Activated CD4-positive, alpha-beta memory T cell treated with anti-CD3 and anti-CD28 coated beads for 36 hours (primary cell): Measurements from ENCODE around the gene FFAR2. TPM values are rescaled to one million over a fixed set of nuclear protein-coding genes. Genes with fewer than 3 reads are reported as not detected.
A peak's percentile ranks its signal among the peaks of the same experiment; 100 is the strongest.

Source experiments
- CTCF ChIA-PET: fragments of 350-600 bp; sonication (Branson Sonifier 250); formaldehyde crosslinking; loops from one replicate; lab custom pipeline; 2021; ENCODE audit warnings: antibody characterized with exemption, inconsistent platforms; lab: Charles Lee
- POLR2A ChIA-PET: fragments of 350-600 bp; sonication (Branson Sonifier 250); formaldehyde crosslinking; loops from one replicate; lab custom pipeline; 2021; ENCODE audit warnings: antibody characterized with exemption; lab: Charles Lee
- DNase-seq: peaks from one replicate; pipeline ENCODE4 v3.0.0-alpha.2; 2020
- H3K27ac Mint-ChIP-seq: one replicate; pipeline ENCODE4 v1.8.0; 2021; ENCODE audit warnings: mixed read lengths
- H3K27me3 Mint-ChIP-seq: one replicate; pipeline ENCODE4 v1.8.0; 2021; ENCODE audit warnings: mixed read lengths
- H3K36me3 Mint-ChIP-seq: one replicate; pipeline ENCODE4 v1.8.0; 2021; ENCODE audit warnings: mixed read lengths
- H3K4me1 Mint-ChIP-seq: one replicate; pipeline ENCODE4 v1.8.0; 2021; ENCODE audit warnings: low read depth, mixed read lengths
- H3K4me3 Mint-ChIP-seq: one replicate; pipeline ENCODE4 v1.8.0; 2021; ENCODE audit warnings: mild to moderate bottlenecking, mixed read lengths
- H3K9me3 Mint-ChIP-seq: one replicate; pipeline ENCODE4 v1.8.0; 2021; ENCODE audit warnings: mixed read lengths
- intact Hi-C: fragments of 100-400 bp; cut with micrococcal nuclease; formaldehyde crosslinking; loops from one replicate; pipeline ENCODE4 v1.15.1; 2023
- total RNA-seq, 2 experiments: library from RNA; stranded (reverse); gene quantifications; one replicate each; pipeline ENCODE4 v1.2.3, GENCODE V29; 2021

Gene FFAR2
- total RNA-seq, 2 experiments from 2014 or later = not detected

- ChIA-PET CTCF (interaction anchor here (0.6 kb wide), 1 partner anchor 86 kb away, joined by 4 read pairs; no protein-coding TSS in a partner anchor), POLR2A (no interaction called here)
- no peak for DNase-seq
- Mint-ChIP-seq H3K36me3 (no peaks in the 10 kb centered on the region), H3K4me3 (no peak overlapping the region), H3K4me1 (peaks cover 22% of the 10 kb centered on the region), H3K27me3 (peaks cover 11% of the 10 kb centered on the region), H3K27ac (no peak overlapping the region), H3K9me3 (no peaks in the 10 kb centered on the region)
- intact Hi-C loops = loop anchor here (5.0 kb wide), 1 partner anchor 657 kb away; no protein-coding TSS in a partner anchor
Measured at GRCh38 chr19:35439921-35440320, 8.1 kb upstream of the FFAR2 start.

- Mint-ChIP-seq H3K4me3 (no peak overlapping the region), H3K4me1 (peaks cover 26% of the 10 kb centered on the region), H3K27me3 (peaks cover 15% of the 10 kb centered on the region), H3K27ac (no peak overlapping the region), H3K36me3 (no peaks in the 10 kb centered on the region), H3K9me3 (no peaks in the 10 kb centered on the region)
- DNase-seq = no peak
- intact Hi-C loops = no loop called here
- ChIA-PET CTCF (no interaction called here), POLR2A (no interaction called here)
Measured at GRCh38 chr19:35442091-35442490, 6.0 kb upstream of the FFAR2 start.

GRCh38 chr19:35444735-35445134 is 3.3 kb upstream of the FFAR2 start:
- Mint-ChIP-seq H3K36me3 (no peaks in the 10 kb centered on the region), H3K27ac (no peak overlapping the region)
- CTCF ChIA-PET = interaction anchor here (0.5 to 1.3 kb wide), 2 partner anchors 91 to 320 kb away, joined by 3 read pairs; no protein-coding TSS in a partner anchor

GRCh38 chr19:35445826-35446593 is 2.0 kb upstream of the FFAR2 start:
- Mint-ChIP-seq H3K4me1 (peaks cover 37% of the 10 kb centered on the region), H3K4me3 (no peak overlapping the region), H3K27me3 (peaks cover 16% of the 10 kb centered on the region), H3K36me3 (no peaks in the 10 kb centered on the region), H3K27ac (no peak overlapping the region), H3K9me3 (no peaks in the 10 kb centered on the region)
- POLR2A ChIA-PET = interaction anchor here (1.5 kb wide), 1 partner anchor 99 kb away, joined by 3 read pairs; the partner anchor contains the start of gene FFAR1
- intact Hi-C loops = loop anchor here (2.0 kb wide), 1 partner anchor 17 kb away; no protein-coding TSS in a partner anchor
- DNase-seq = peak; percentile 65
- CTCF ChIA-PET = no interaction called here

More at GRCh38 chr19:35444735-35445134, 3.3 kb upstream of the FFAR2 start:
- intact Hi-C loops = no loop called here
- POLR2A ChIA-PET = interaction anchor here (1.5 kb wide), 1 partner anchor 97 kb away, joined by 3 read pairs; the partner anchor contains the start of gene FFAR1
- Mint-ChIP-seq H3K9me3 (no peaks in the 10 kb centered on the region), H3K4me3 (no peak overlapping the region), H3K27me3 (peaks cover 14% of the 10 kb centered on the region), H3K4me1 (peaks cover 32% of the 10 kb centered on the region)
- peak; percentile 21 for DNase-seq

- intact Hi-C loops = no loop called here
- DNase-seq = no peak
- peaks cover 54% of the 10 kb centered on the region for H3K4me1 Mint-ChIP-seq
- H3K27ac Mint-ChIP-seq = no peak overlapping the region
- no peaks in the 10 kb centered on the region for H3K9me3 Mint-ChIP-seq
- POLR2A ChIA-PET = no interaction called here
- H3K27me3 Mint-ChIP-seq = peaks cover 16% of the 10 kb centered on the region
- CTCF ChIA-PET = interaction anchor here (1.0 to 2.6 kb wide), 3 partner anchors 11 to 96 kb away, joined by 3 to 6 read pairs (median 4); no protein-coding TSS in a partner anchor
- no peaks in the 10 kb centered on the region for H3K36me3 Mint-ChIP-seq
- H3K4me3 Mint-ChIP-seq = no peak overlapping the region
Measured at GRCh38 chr19:35449359-35450043, 1.4 kb downstream of the FFAR2 start.

GRCh38 chr19:35451338-35452096 is 3.5 kb downstream of the FFAR2 start:
- DNase-seq = peak; percentile 63
- H3K27ac Mint-ChIP-seq = peak overlapping the region; percentile 43
- CTCF ChIA-PET = interaction anchor here (0.6 to 3.5 kb wide), 4 partner anchors 10 to 98 kb away, joined by 4 to 14 read pairs (median 6); no protein-coding TSS in a partner anchor
- H3K4me3 Mint-ChIP-seq = no peak overlapping the region
- POLR2A ChIA-PET = interaction anchor here (0.6 to 1.5 kb wide), 3 partner anchors 11 to 49 kb away, joined by 3 to 7 read pairs (median 3); no protein-coding TSS in a partner anchor
- H3K27me3 Mint-ChIP-seq = peaks cover 9% of the 10 kb centered on the region
- no peaks in the 10 kb centered on the region for H3K36me3 Mint-ChIP-seq
- H3K9me3 Mint-ChIP-seq = no peaks in the 10 kb centered on the region
- peaks cover 38% of the 10 kb centered on the region for H3K4me1 Mint-ChIP-seq
- intact Hi-C loops = loop anchor here (1.0 kb wide), 3 partner anchors 11 to 46 kb away; no protein-coding TSS in a partner anchor

GRCh38 chr19:35454663-35455062 is 6.6 kb downstream of the FFAR2 start:
- H3K4me3 Mint-ChIP-seq = no peak overlapping the region
- no peaks in the 10 kb centered on the region for H3K9me3 Mint-ChIP-seq
- CTCF ChIA-PET = interaction anchor here (1.2 to 3.5 kb wide), 3 partner anchors 8 to 14 kb away, joined by 3 to 14 read pairs (median 3); no protein-coding TSS in a partner anchor
- no peaks in the 10 kb centered on the region for H3K36me3 Mint-ChIP-seq
- no peak for DNase-seq
- H3K27ac Mint-ChIP-seq = no peak overlapping the region
- POLR2A ChIA-PET = interaction anchor here (0.7 kb wide), 1 partner anchor 330 kb away, joined by 3 read pairs; no protein-coding TSS in a partner anchor
- peaks cover 3% of the 10 kb centered on the region for H3K27me3 Mint-ChIP-seq
- intact Hi-C loops = no loop called here
- H3K4me1 Mint-ChIP-seq = peaks cover 31% of the 10 kb centered on the region

GRCh38 chr19:35455616-35456201 is 7.7 kb downstream of the FFAR2 start:
- Mint-ChIP-seq H3K27me3 (no peaks in the 10 kb centered on the region), H3K4me3 (no peak overlapping the region), H3K27ac (no peak overlapping the region), H3K4me1 (peaks cover 27% of the 10 kb centered on the region), H3K9me3 (no peaks in the 10 kb centered on the region), H3K36me3 (no peaks in the 10 kb centered on the region)
- DNase-seq = no peak
- intact Hi-C loops = no loop called here
- POLR2A ChIA-PET = no interaction called here
- CTCF ChIA-PET = no interaction called here

- POLR2A ChIA-PET = no interaction called here
- CTCF ChIA-PET = interaction anchor here (0.6 kb wide), 1 partner anchor 1331 kb away, joined by 4 read pairs; no protein-coding TSS in a partner anchor
Measured at GRCh38 chr19:35457173-35457572, 9.1 kb downstream of the FFAR2 start.

GRCh38 chr19:35458192-35458591 is 10.1 kb downstream of the FFAR2 start:
- POLR2A ChIA-PET = no interaction called here
- H3K4me1 Mint-ChIP-seq = peaks cover 26% of the 10 kb centered on the region

More at GRCh38 chr19:35457173-35457572, 9.1 kb downstream of the FFAR2 start:
- no peak overlapping the region for H3K4me3 Mint-ChIP-seq
- no peaks in the 10 kb centered on the region for H3K9me3 Mint-ChIP-seq
- intact Hi-C loops = no loop called here
- H3K27ac Mint-ChIP-seq = no peak overlapping the region
- no peaks in the 10 kb centered on the region for H3K36me3 Mint-ChIP-seq
- DNase-seq = no peak
- peaks cover 23% of the 10 kb centered on the region for H3K4me1 Mint-ChIP-seq
- H3K27me3 Mint-ChIP-seq = no peaks in the 10 kb centered on the region

More at GRCh38 chr19:35458192-35458591, 10.1 kb downstream of the FFAR2 start:
- no peaks in the 10 kb centered on the region for H3K36me3 Mint-ChIP-seq
- intact Hi-C loops = no loop called here
- no peaks in the 10 kb centered on the region for H3K9me3 Mint-ChIP-seq
- DNase-seq = no peak
- peaks cover 2% of the 10 kb centered on the region for H3K27me3 Mint-ChIP-seq
- CTCF ChIA-PET = no interaction called here
- no peak overlapping the region for H3K4me3 Mint-ChIP-seq
- no peak overlapping the region for H3K27ac Mint-ChIP-seq
